Pancreas (tissue), 10 donors: ENCODE data around the gene SLCO1C1. TPM values are rescaled to one million over a fixed set of nuclear protein-coding genes. Genes with fewer than 3 reads are reported as not detected.

Experiments used
- ATAC-seq, 4 donors: fragments of 200-7000 bp; cut with Tn5 transposase; one replicate each; pipeline versions ENCODE4 v1.8.0 to v1.9.1; 2020; ENCODE audit warnings: mild to moderate bottlenecking in 4 of 4, moderate library complexity in 4 of 4
- DNase-seq, 6 donors: peaks; one replicate each; pipeline ENCODE4 v3.0.0-alpha.2; 2020
- FAIRE-seq: peaks from 2 replicates; lab custom pipeline; 2012; peaks lifted over from hg19 to GRCh38; lab: Jason Lieb, UNC
- H3K27ac ChIP-seq, 4 donors: fragments of 200-600 bp; sonication (generic); 1 replicate in 3 of 4; 2 replicates in 1 of 4; pipeline versions ENCODE4 v1.5.0 to v1.8.0; 2020
- H3K27me3 ChIP-seq, 4 donors: fragments of 200-600 bp; one replicate each; pipeline ENCODE4 v1.8.0; 2021
- H3K36me3 ChIP-seq, 3 donors: fragments of 200-600 bp; sonication (generic) in 1 of 3; one replicate each; pipeline versions ENCODE4 v1.5.0 to v1.8.0; 2020 to 2021
- H3K4me1 ChIP-seq, 3 donors: fragments of 200-600 bp; one replicate each; pipeline ENCODE4 v1.8.0; 2021
- H3K4me3 ChIP-seq, 4 donors: fragments of 200-600 bp; sonication (generic) in 2 of 4; one replicate each; pipeline versions ENCODE4 v1.5.0 to v1.8.0; 2020 to 2021
- H3K9me3 ChIP-seq, 4 donors: fragments of 200-600 bp; one replicate each; pipeline ENCODE4 v1.8.0; 2021
- WGBS, 2 donors: extraction: QIAGEN DNeasy Blood & Tissue Kit; methylation state at CpG; one replicate each; pipeline ENCODE4 v1.1.7; 2013; 5-methylcytosine and 5-hydroxymethylcytosine counted together
- intact Hi-C, 3 donors: fragments of 100-400 bp; cut with DNase I; formaldehyde crosslinking; loops; one replicate each; pipeline versions ENCODE4 v1.11.1 to v1.14.2; 2022
- polyA plus RNA-seq, 2 donors: library from polyadenylated mRNA; stranded (reverse); fragments of 200-250 nt; gene quantifications; one replicate each; pipeline ENCODE4 v1.2.3, GENCODE V29; 2013
- total RNA-seq, 6 donors: library from RNA; stranded (reverse); fragmentation: NEBNext Ultra II Directional in 4 of 6; extraction: Animal tissue kit (Norgen Biotek cat#: 25700) in 4 of 6; gene quantifications; one replicate each; pipeline versions ENCODE4 v1.2.1 to v1.2.4, GENCODE V29; 2021 to 2023
- TF ChIP-seq, protein P1 (sequence below), 4 donors: fragments of 200-600 bp; sonication (generic) in 3 of 4; IDR thresholded peaks; one replicate each; pipeline versions ENCODE4 v1.5.0 to v1.8.0; 2021; ENCODE audit warnings: antibody characterized with exemption in 4 of 4
- donor health status: healthy with polysubstance abuse.
- donor health status: DM: no; HTN: no; CAD: no; lungs with moderate emphysema.
- donor health status: DM: no; HTN: no; CAD: no.
- donor health status: control.
- donor health status: control.
- donor health status: Bipolar disorder and iron deficiency.
- donor health status: DM: yes; HTN: yes; CAD: no.
- donor health status: DM: no; HTN: no; CAD: no.
- donor health status: DM: no; HTN: no; CAD: no.
- donor health status: DM: yes; HTN: yes; CAD: no.

Gene SLCO1C1
- total and polyA plus RNA-seq, 8 donors, result 0.08 to 0.60 (median 0.34) TPM

DNA sequence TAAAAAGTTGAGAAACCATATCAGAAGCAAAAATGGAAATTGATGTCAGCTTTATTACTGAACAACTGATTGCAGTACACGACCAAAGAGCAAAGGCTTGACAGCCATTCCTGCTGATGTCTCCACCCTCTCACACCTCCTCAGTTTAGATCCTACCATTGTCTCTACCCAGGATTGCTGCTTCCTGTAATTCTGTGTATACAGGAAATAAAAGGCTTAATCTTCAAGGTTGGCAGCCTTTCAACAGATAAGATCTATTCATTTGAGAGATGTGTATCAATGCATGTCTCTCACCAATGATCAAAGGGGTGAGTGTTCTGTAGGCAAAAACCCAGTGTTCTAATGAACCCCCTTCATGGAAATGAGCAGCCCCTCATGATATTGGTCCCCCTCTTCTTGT, 27.0 kb downstream of the SLCO1C1 start:
- H3K36me3 ChIP-seq, result no peaks in the 10 kb centered on the region
- intact Hi-C loops, result no loop called here
- H3K27ac ChIP-seq, result no peak overlapping the region
- no peak overlapping the region for H3K4me3 ChIP-seq
- H3K9me3 ChIP-seq, result no peaks in the 10 kb centered on the region
- TF ChIP-seq, protein P1, sequence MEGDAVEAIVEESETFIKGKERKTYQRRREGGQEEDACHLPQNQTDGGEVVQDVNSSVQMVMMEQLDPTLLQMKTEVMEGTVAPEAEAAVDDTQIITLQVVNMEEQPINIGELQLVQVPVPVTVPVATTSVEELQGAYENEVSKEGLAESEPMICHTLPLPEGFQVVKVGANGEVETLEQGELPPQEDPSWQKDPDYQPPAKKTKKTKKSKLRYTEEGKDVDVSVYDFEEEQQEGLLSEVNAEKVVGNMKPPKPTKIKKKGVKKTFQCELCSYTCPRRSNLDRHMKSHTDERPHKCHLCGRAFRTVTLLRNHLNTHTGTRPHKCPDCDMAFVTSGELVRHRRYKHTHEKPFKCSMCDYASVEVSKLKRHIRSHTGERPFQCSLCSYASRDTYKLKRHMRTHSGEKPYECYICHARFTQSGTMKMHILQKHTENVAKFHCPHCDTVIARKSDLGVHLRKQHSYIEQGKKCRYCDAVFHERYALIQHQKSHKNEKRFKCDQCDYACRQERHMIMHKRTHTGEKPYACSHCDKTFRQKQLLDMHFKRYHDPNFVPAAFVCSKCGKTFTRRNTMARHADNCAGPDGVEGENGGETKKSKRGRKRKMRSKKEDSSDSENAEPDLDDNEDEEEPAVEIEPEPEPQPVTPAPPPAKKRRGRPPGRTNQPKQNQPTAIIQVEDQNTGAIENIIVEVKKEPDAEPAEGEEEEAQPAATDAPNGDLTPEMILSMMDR (IDR thresholded peaks at IDR 0.05), result no peak
- no peaks in the 10 kb centered on the region for H3K27me3 ChIP-seq
- H3K4me1 ChIP-seq, result no peaks in the 10 kb centered on the region
- FAIRE-seq, result no peak
- DNase-seq, result no peak
- 30 to 33% methylated on average over 1 of the region's 1 CpG for WGBS, 2 donors
- ATAC-seq, result no peak

GRCh38 chr12:20731274-20731673, 36.1 kb downstream of the SLCO1C1 start:
- Histone ChIP-seq H3K27ac (no peak overlapping the region), H3K36me3 (no peaks in the 10 kb centered on the region), H3K27me3 (no peaks in the 10 kb centered on the region), H3K4me1 (no peaks in the 10 kb centered on the region), H3K9me3 (no peaks in the 10 kb centered on the region), H3K4me3 (no peak overlapping the region)
- intact Hi-C loops, result no loop called here
- TF ChIP-seq, protein P1 (IDR thresholded peaks at IDR 0.05), result no peak
- FAIRE-seq (no peak), DNase-seq (no peak), ATAC-seq (no peak)
- WGBS, 2 donors, result 47 to 51% methylated on average over 1 of the region's 1 CpG

GRCh38 chr12:20740972-20741371, 45.8 kb downstream of the SLCO1C1 start:
- Histone ChIP-seq H3K27ac (no peak overlapping the region), H3K27me3 (no peaks in the 10 kb centered on the region), H3K4me1 (no peaks in the 10 kb centered on the region), H3K4me3 (no peak overlapping the region), H3K9me3 (no peaks in the 10 kb centered on the region), H3K36me3 (no peaks in the 10 kb centered on the region)
- intact Hi-C loops, result no loop called here
- FAIRE-seq (no peak), ATAC-seq (no peak), DNase-seq (no peak)
- TF ChIP-seq, protein P1 (IDR thresholded peaks at IDR 0.05), result no peak
- 70 to 96% methylated on average over 1 of the region's 1 CpG for WGBS, 2 donors

- Histone ChIP-seq H3K9me3 (no peaks in the 10 kb centered on the region), H3K36me3 (no peaks in the 10 kb centered on the region), H3K4me3 (no peak overlapping the region), H3K27ac (no peak overlapping the region), H3K4me1 (no peaks in the 10 kb centered on the region), H3K27me3 (no peaks in the 10 kb centered on the region)
- FAIRE-seq (no peak), ATAC-seq (no peak), DNase-seq (no peak)
- 77 to 89% methylated on average over 1 of the region's 1 CpG for WGBS, 2 donors
- TF ChIP-seq, protein P1 (IDR thresholded peaks at IDR 0.05), result no peak
- intact Hi-C loops, result no loop called here
Observed at GRCh38 chr12:20748198-20748597, 53.1 kb downstream of the SLCO1C1 start.

DNA sequence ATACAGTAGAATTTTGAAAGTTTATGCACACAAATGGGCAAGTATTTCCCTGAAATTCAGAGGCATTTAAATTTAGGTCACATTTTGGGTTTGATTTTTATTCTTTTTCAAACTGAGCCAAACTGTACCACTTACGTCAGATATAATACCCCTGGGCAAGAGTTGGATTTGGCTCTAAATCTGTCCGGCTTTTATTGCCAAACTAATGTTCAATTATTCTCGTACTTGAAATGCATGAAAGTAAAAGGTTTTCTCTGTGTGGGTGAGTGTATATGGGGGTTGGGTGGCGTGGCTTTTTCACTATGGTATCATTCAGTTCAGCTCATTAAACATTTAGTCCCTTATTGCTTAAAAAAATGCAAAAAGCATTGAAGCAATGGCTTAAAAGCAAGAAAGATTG, 55.9 kb downstream of the SLCO1C1 start:
- H3K4me3 ChIP-seq, result no peak overlapping the region
- 51 to 62% methylated on average over 4 of the region's 4 CpGs for WGBS, 2 donors
- H3K27ac ChIP-seq, result no peak overlapping the region
- H3K4me1 ChIP-seq, result no peaks in the 10 kb centered on the region
- FAIRE-seq, result no peak
- H3K9me3 ChIP-seq, result no peaks in the 10 kb centered on the region
- intact Hi-C loops, result no loop called here
- no peak for DNase-seq
- H3K27me3 ChIP-seq, result no peaks in the 10 kb centered on the region
- no peak for ATAC-seq
- TF ChIP-seq, protein P1 (IDR thresholded peaks at IDR 0.05), result no peak
- H3K36me3 ChIP-seq, result no peaks in the 10 kb centered on the region
